GM12878 (cell line): ENCODE data around the gene GPC5. TPM values are rescaled to one million over a fixed set of nuclear protein-coding genes. Genes with fewer than 3 reads are reported as not detected.

Experiments used
- EP300 ChIP-seq, 2 experiments: fragments of 150-350 bp in 1 of 2; IDR thresholded peaks; 2 replicates each; pipeline ENCODE4 v1.6.1; 2011 to 2012; ENCODE audit warnings: low read depth in 2 of 2, low read length in 2 of 2, borderline replicate concordance in 1 of 2, improper control_type of control experiment in 1 of 2, inconsistent platforms in 1 of 2; ENCODE audit not compliant: control insufficient read depth in 1 of 2
- NR2C1 ChIP-seq: fragments of 450-650 bp; IDR thresholded peaks from 2 replicates; pipeline ENCODE4 v1.6.1; 2017; ENCODE audit warnings: antibody characterized with exemption, mild to moderate bottlenecking, moderate library complexity
- PAX8 ChIP-seq: fragments of 450-650 bp; IDR thresholded peaks from 2 replicates; pipeline ENCODE4 v1.6.1; 2017; ENCODE audit warnings: mild to moderate bottlenecking, moderate library complexity
- POLR2AphosphoS5 ChIP-seq: IDR thresholded peaks from 2 replicates; pipeline ENCODE4 v1.6.1; 2011; ENCODE audit warnings: mild to moderate bottlenecking, low read length, inconsistent platforms
- RUNX3 ChIP-seq: IDR thresholded peaks from 2 replicates; pipeline ENCODE4 v1.6.1; 2012; ENCODE audit warnings: low read length, inconsistent platforms
- SREBF1 ChIP-seq: IDR thresholded peaks from 2 replicates; pipeline ENCODE4 v1.6.1; 2012; ENCODE audit warnings: mild to moderate bottlenecking, low read length
- TAF1 ChIP-seq: IDR thresholded peaks from 2 replicates; pipeline ENCODE4 v1.6.1; 2011; ENCODE audit warnings: mild to moderate bottlenecking, low read depth, low read length, borderline replicate concordance
- polyA plus RNA-seq, 11 experiments: library from polyadenylated mRNA; depleted of rRNA in 4 of 11; unstranded in 6 of 11; stranded (reverse) in 5 of 11; fragments of >200 nt; fragmentation: Nextera tagmentation in 4 of 11; fragmentation: Illumina TruSeq in 1 of 11; extraction: Ambion mirVana in 4 of 11; extraction: Trizol in 1 of 11; gene quantifications; 1 replicate in 1 of 11; 2 replicates in 10 of 11; pipeline versions ENCODE4 v1.2.1 to v1.2.3, GENCODE V29; 2011 to 2016; ENCODE audit warnings: inconsistent platforms in 2 of 11, missing spikeins in 2 of 11, low read depth in 1 of 11
- total RNA-seq, 4 experiments: library from RNA; depleted of rRNA in 3 of 4; stranded (reverse); fragments of >200 nt in 3 of 4; fragmentation: Illumina TruSeq in 1 of 4; extraction: Trizol in 1 of 4; gene quantifications; 2 replicates each; pipeline versions ENCODE4 v1.2.1 to v1.2.3, GENCODE V29; 2013 to 2021
- TF ChIP-seq, protein P1 (sequence below): fragments of 450-650 bp; IDR thresholded peaks from 2 replicates; pipeline ENCODE4 v1.6.1; 2016; ENCODE audit warnings: mild to moderate bottlenecking, moderate library complexity, borderline replicate concordance
- TF ChIP-seq, protein P2 (sequence below): fragments of 450-650 bp; formaldehyde crosslinking; IDR thresholded peaks from 2 replicates; pipeline ENCODE4 v1.5.0; 2022; ENCODE audit warnings: mild to moderate bottlenecking, missing genetic modification characterization

Gene GPC5
- total and polyA plus RNA-seq, 10 of the 15 experiments (the other 5 are each of a cell fraction or from before 2014, with no cell fraction given), result 0.05 to 0.87 (median 0.44) TPM; not detected in 1

DNA sequence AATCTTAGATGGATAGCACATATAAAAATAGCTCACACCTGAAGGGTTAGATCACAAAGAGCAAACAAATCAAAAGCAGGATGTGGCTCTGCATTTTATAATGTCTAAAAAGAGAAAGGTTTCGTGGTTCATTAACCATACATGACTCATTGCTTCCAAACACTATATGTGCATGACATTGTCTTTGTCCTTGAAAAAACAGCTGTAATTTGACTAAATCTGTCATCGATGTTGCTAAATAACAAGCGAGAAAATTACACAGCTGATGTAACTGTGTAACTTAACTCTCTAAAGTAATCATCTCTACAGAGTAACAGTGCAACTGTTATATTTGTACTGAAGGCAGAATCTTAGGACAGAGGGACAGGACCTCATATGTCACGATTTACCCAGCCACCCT, 1445.1 kb downstream of the GPC5 start (continued):
- TF ChIP-seq, protein P1, sequence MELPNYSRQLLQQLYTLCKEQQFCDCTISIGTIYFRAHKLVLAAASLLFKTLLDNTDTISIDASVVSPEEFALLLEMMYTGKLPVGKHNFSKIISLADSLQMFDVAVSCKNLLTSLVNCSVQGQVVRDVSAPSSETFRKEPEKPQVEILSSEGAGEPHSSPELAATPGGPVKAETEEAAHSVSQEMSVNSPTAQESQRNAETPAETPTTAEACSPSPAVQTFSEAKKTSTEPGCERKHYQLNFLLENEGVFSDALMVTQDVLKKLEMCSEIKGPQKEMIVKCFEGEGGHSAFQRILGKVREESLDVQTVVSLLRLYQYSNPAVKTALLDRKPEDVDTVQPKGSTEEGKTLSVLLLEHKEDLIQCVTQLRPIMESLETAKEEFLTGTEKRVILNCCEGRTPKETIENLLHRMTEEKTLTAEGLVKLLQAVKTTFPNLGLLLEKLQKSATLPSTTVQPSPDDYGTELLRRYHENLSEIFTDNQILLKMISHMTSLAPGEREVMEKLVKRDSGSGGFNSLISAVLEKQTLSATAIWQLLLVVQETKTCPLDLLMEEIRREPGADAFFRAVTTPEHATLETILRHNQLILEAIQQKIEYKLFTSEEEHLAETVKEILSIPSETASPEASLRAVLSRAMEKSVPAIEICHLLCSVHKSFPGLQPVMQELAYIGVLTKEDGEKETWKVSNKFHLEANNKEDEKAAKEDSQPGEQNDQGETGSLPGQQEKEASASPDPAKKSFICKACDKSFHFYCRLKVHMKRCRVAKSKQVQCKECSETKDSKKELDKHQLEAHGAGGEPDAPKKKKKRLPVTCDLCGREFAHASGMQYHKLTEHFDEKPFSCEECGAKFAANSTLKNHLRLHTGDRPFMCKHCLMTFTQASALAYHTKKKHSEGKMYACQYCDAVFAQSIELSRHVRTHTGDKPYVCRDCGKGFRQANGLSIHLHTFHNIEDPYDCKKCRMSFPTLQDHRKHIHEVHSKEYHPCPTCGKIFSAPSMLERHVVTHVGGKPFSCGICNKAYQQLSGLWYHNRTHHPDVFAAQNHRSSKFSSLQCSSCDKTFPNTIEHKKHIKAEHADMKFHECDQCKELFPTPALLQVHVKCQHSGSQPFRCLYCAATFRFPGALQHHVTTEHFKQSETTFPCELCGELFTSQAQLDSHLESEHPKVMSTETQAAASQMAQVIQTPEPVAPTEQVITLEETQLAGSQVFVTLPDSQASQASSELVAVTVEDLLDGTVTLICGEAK, result no peak
- TF ChIP-seq POLR2AphosphoS5 (no peak), SREBF1 (no peak), RUNX3 (peak; percentile 8; the same call in 1 of the 2 replicates), NR2C1 (no peak), PAX8 (no peak), TAF1 (no peak), EP300 (IDR thresholded peaks at IDR 0.05; ENCODE audit: borderline replicate concordance in 1 of 2, control insufficient read depth in 1 of 2, low read depth in 2 of 2, low read length in 2 of 2) (peak; percentile 49 to 52; a peak in 2 of 4 replicates)
- TF ChIP-seq, protein P2, sequence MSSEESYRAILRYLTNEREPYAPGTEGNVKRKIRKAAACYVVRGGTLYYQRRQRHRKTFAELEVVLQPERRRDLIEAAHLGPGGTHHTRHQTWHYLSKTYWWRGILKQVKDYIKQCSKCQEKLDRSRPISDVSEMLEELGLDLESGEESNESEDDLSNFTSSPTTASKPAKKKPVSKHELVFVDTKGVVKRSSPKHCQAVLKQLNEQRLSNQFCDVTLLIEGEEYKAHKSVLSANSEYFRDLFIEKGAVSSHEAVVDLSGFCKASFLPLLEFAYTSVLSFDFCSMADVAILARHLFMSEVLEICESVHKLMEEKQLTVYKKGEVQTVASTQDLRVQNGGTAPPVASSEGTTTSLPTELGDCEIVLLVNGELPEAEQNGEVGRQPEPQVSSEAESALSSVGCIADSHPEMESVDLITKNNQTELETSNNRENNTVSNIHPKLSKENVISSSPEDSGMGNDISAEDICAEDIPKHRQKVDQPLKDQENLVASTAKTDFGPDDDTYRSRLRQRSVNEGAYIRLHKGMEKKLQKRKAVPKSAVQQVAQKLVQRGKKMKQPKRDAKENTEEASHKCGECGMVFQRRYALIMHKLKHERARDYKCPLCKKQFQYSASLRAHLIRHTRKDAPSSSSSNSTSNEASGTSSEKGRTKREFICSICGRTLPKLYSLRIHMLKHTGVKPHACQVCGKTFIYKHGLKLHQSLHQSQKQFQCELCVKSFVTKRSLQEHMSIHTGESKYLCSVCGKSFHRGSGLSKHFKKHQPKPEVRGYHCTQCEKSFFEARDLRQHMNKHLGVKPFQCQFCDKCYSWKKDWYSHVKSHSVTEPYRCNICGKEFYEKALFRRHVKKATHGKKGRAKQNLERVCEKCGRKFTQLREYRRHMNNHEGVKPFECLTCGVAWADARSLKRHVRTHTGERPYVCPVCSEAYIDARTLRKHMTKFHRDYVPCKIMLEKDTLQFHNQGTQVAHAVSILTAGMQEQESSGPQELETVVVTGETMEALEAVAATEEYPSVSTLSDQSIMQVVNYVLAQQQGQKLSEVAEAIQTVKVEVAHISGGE (CRISPR knock-in tag), result no peak
